ENCODE data around the gene SIK3. TPM values are rescaled to one million over a fixed set of nuclear protein-coding genes. Genes with fewer than 3 reads are reported as not detected.
"Not testable (repeated sequence)": the region's sequence is repeated elsewhere in the genome, so short reads cannot be mapped to it uniquely, and the experiment has no call there.

Gene SIK3
- total RNA-seq, 2 donors from 2014 or later = 88.7 to 111 TPM

GRCh38 chr11:117037975-117038350 is 60.3 kb downstream of the SIK3 start:
- Mint-ChIP-seq H3K4me1 (ENCODE audit: low read depth in 2 of 2) (peaks cover 45 to 47% of the 10 kb centered on the region in 2 donors), H3K27ac (peak overlapping the region; percentile 4 to 32), H3K27me3 (no peaks in the 10 kb centered on the region), H3K9me3 (no peaks in the 10 kb centered on the region), H3K4me3 (no peak overlapping the region), H3K36me3 (no peaks in the 10 kb centered on the region)
- ATAC-seq (no peak), DNase-seq (ENCODE audit: low spot score) (no peak)

- Mint-ChIP-seq H3K4me3 (no peak overlapping the region), H3K27ac (peak overlapping the region; percentile 32 to 45), H3K4me1 (ENCODE audit: low read depth in 2 of 2) (peaks cover 42 to 44% of the 10 kb centered on the region in 2 donors), H3K9me3 (no peaks in the 10 kb centered on the region), H3K36me3 (no peaks in the 10 kb centered on the region), H3K27me3 (no peaks in the 10 kb centered on the region)
- DNase-seq (ENCODE audit: low spot score) (no peak), ATAC-seq (no peak)
Measured at GRCh38 chr11:117037279-117037974, 60.8 kb downstream of the SIK3 start.

DNA sequence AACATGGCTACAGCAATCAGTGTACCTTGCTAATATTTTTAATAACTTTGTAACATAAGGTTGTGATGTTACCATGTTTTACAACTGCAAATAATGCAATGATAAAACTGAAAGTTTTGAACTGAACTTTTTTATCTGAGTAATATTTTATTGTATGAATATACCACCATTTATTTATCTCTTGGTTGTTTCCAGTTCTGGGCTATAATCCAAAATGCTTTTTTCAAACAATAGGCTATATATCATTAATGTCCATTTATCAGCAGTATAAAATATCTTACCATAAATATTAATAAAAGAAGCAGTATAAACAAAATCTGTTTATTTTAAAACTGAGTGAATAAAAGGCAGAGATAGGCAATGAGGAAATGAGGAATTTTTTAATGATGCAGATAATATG is 63.3 kb downstream of the SIK3 start:
- ATAC-seq = no peak
- DNase-seq (ENCODE audit: low spot score) = no peak
- Mint-ChIP-seq H3K4me1 (ENCODE audit: low read depth in 2 of 2) (peaks cover 27 to 32% of the 10 kb centered on the region in 2 donors), H3K27me3 (no peaks in the 10 kb centered on the region), H3K9me3 (no peaks in the 10 kb centered on the region), H3K36me3 (no peaks in the 10 kb centered on the region), H3K4me3 (no peak overlapping the region), H3K27ac (no peak overlapping the region)

GRCh38 chr11:117026593-117027330 is 71.5 kb downstream of the SIK3 start:
- H3K9me3 Mint-ChIP-seq = no peaks in the 10 kb centered on the region
- peaks cover 4% of the 10 kb centered on the region for H3K36me3 Mint-ChIP-seq
- ATAC-seq (peak; percentile 61 to 84), DNase-seq (ENCODE audit: low spot score) (no peak)
- peaks cover 51 to 59% of the 10 kb centered on the region in 2 donors for H3K4me1 Mint-ChIP-seq (ENCODE audit: low read depth in 2 of 2)
- H3K4me3 Mint-ChIP-seq = peak overlapping the region; percentile 56
- no peaks in the 10 kb centered on the region for H3K27me3 Mint-ChIP-seq
- H3K27ac Mint-ChIP-seq = peak overlapping the region; percentile 1 to 48

DNA sequence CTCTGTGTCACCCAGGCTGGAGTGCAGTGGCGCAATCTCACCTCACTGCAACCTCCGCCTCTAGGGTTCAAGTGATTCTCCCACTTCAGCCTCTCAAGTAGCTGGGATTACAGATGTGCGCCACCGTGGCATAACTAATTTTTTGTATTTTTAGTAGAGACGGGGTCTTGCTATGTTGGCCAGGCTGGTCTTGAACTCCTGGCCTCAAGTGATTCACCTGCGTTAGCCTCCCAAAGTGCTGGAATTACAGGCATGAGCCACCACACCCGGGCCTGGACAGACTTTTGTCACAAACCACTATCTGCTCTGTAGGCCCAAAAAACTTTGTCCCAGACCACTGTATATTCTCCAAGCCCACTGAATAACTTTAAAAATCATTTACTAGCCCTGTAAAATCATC is 74.5 kb downstream of the SIK3 start:
- not testable (repeated sequence) for H3K9me3 Mint-ChIP-seq; DNase-seq (ENCODE audit: low spot score); ATAC-seq; H3K36me3 Mint-ChIP-seq; H3K27me3 Mint-ChIP-seq
- peaks cover 66 to 75% of the 10 kb centered on the region in 2 donors for H3K4me1 Mint-ChIP-seq (ENCODE audit: low read depth in 2 of 2)
- H3K27ac Mint-ChIP-seq = peak overlapping the region; percentile 53 to 61
- peak overlapping the region; percentile 36 for H3K4me3 Mint-ChIP-seq

DNA sequence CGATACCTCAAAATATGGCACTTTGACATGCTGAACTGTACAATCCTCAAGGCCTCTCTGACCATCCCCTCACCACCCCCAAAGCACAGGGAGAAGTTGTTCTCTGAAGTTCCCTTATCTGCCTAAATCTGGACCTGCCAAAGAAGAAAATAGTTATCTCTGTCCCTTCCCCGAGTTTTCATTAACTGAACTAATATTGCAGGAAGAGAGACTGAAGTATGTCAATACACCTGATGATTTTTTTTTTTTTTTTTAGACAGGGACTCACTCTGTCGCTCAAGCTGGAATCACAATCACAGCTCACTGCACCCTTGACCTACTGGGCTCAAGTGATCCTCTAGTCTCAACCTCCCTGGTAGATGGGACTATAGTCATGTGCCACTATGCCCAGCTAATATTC is 75.0 kb downstream of the SIK3 start:
- H3K36me3 Mint-ChIP-seq = no peaks in the 10 kb centered on the region
- H3K9me3 Mint-ChIP-seq = no peaks in the 10 kb centered on the region
- peak overlapping the region; percentile 61 for H3K4me3 Mint-ChIP-seq
- ATAC-seq (no peak), DNase-seq (ENCODE audit: low spot score) (no peak)
- peak overlapping the region; percentile 68 to 72 for H3K27ac Mint-ChIP-seq
- H3K27me3 Mint-ChIP-seq = no peaks in the 10 kb centered on the region
- H3K4me1 Mint-ChIP-seq (ENCODE audit: low read depth in 2 of 2) = peaks cover 64 to 74% of the 10 kb centered on the region in 2 donors

DNA sequence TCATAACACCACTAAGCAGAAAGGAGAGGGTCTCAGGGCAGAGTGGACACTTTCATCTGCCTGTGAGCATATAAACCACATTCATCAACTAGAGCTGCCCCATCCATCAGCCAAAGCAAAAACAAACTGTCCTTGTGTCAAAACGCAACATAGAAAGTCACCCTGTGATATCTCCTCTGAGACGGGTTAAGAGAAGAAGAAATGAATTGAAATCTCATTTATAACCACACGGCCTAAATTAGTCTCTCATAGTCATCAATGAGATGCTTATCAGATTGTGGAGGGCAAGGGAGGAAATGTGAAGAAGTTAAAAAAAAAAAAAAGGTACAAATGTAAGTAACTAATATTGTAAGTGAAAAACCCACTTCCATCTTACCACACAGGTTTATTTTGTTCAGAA is 75.7 kb downstream of the SIK3 start:
- H3K27ac Mint-ChIP-seq = peak overlapping the region; percentile 68 to 72

DNA sequence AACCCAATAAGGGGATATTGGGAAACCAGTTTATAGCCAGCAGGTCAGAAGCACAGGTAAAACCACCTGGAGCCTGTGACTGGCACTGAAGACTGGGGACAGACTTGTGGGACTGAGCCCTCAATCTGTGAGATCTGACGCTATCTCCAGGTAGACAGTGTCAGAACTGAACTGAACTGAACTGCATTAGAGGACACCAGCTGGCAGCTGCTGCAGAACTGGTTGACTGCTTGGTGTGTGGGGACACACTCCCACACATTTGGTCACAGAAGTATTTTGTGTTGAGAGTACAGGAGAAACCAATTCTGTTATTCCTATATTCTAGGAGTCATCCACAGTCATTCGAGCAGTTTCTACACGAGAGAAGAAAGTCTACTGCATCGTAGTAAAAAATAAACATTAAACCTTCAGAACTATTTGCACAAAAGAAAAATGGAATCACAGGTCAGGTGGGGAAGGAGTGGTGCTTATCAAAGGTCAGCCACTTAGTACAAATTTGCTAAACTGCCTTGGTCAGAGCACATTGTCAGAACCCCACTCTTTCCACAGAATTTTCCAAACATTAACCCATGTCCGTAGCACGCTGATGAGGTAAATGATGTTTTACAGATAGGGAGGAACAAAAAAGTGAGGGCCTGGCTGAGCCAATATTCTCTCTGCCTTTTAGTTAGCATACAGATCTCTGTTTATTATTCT is 77.2 kb downstream of the SIK3 start:
- Mint-ChIP-seq H3K4me1 (ENCODE audit: low read depth in 2 of 2) (peaks cover 61 to 65% of the 10 kb centered on the region in 2 donors), H3K4me3 (peak overlapping the region; percentile 17), H3K27me3 (no peaks in the 10 kb centered on the region), H3K9me3 (no peaks in the 10 kb centered on the region), H3K36me3 (peaks cover 4% of the 10 kb centered on the region), H3K27ac (peak overlapping the region; percentile 53 to 65)
- DNase-seq (ENCODE audit: low spot score) (no peak), ATAC-seq (no peak)

More for the DNA sequence above, 75.7 kb downstream of the SIK3 start:
- ATAC-seq = peak; percentile 63 to 66
- no peak for DNase-seq (ENCODE audit: low spot score)
- Mint-ChIP-seq H3K4me1 (ENCODE audit: low read depth in 2 of 2) (peaks cover 64 to 73% of the 10 kb centered on the region in 2 donors), H3K36me3 (no peaks in the 10 kb centered on the region), H3K4me3 (peak overlapping the region; percentile 61), H3K9me3 (no peaks in the 10 kb centered on the region), H3K27me3 (no peaks in the 10 kb centered on the region)

DNA sequence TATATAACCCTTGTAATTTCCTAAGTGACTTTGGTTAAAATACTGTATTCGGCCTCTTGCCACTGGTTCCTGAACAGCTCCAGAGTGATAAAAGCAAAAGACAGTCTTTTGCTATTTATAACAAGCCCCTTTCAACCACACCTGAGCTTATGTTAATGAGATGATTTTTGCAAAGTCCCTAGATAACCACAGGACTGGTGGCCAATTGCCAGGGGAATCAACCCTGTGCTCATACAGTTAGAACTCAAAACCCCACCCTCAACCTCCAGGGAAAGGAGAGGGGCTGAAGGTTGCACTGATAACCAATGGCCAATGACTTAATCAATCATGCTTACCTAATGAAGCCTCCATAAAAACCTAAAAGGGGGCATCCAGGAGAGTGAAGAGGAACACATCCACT is 77.9 kb downstream of the SIK3 start:
- no peaks in the 10 kb centered on the region for H3K27me3 Mint-ChIP-seq
- H3K4me3 Mint-ChIP-seq = peak overlapping the region; percentile 17
- peak overlapping the region; percentile 53 to 65 for H3K27ac Mint-ChIP-seq
- H3K36me3 Mint-ChIP-seq = peaks cover 4% of the 10 kb centered on the region
- no peak for DNase-seq (ENCODE audit: low spot score)
- H3K9me3 Mint-ChIP-seq = no peaks in the 10 kb centered on the region
- peaks cover 59 to 63% of the 10 kb centered on the region in 2 donors for H3K4me1 Mint-ChIP-seq (ENCODE audit: low read depth in 2 of 2)
- ATAC-seq = no peak

- DNase-seq (ENCODE audit: low spot score) = no peak
- Mint-ChIP-seq H3K4me1 (ENCODE audit: low read depth in 2 of 2) (peaks cover 55 to 58% of the 10 kb centered on the region in 2 donors), H3K27me3 (no peaks in the 10 kb centered on the region), H3K9me3 (no peaks in the 10 kb centered on the region), H3K36me3 (peaks cover 4% of the 10 kb centered on the region), H3K4me3 (no peak overlapping the region), H3K27ac (peak overlapping the region; percentile 53 to 65)
- no peak for ATAC-seq
Measured at GRCh38 chr11:117019871-117020270, 78.4 kb downstream of the SIK3 start.

DNA sequence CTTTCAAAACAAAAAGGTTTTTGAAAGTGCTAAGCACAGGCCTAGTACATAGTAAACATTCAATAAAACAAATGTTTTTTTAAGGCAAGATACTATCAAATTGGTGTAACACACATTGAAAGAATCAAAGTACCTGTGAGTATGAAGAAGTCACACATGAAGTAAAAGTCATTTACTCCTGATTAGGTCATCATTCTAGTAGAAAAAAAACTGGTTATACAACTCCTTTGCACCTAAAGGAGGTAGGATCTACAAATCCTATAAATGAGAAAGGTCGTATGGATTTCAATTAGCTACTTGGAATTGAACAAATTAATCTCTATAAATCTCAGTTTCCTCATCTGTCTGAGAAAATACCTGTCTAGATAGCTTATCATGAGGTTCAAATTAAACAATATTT is 80.8 kb downstream of the SIK3 start:
- H3K4me1 Mint-ChIP-seq (ENCODE audit: low read depth in 2 of 2) = peaks cover 39 to 43% of the 10 kb centered on the region in 2 donors
- H3K4me3 Mint-ChIP-seq = no peak overlapping the region
- H3K27me3 Mint-ChIP-seq = no peaks in the 10 kb centered on the region
- ATAC-seq (no peak), DNase-seq (ENCODE audit: low spot score) (no peak)
- peak overlapping the region in 1 of 2 donors; percentile 32 for H3K27ac Mint-ChIP-seq
- H3K9me3 Mint-ChIP-seq = no peaks in the 10 kb centered on the region
- H3K36me3 Mint-ChIP-seq = peaks cover 4% of the 10 kb centered on the region

- Mint-ChIP-seq H3K4me1 (ENCODE audit: low read depth in 2 of 2) (peaks cover 40 to 45% of the 10 kb centered on the region in 2 donors), H3K36me3 (peaks cover 4% of the 10 kb centered on the region), H3K27me3 (no peaks in the 10 kb centered on the region), H3K4me3 (no peak overlapping the region), H3K27ac (no peak overlapping the region), H3K9me3 (no peaks in the 10 kb centered on the region)
- DNase-seq (ENCODE audit: low spot score) = no peak
- no peak for ATAC-seq
Measured at GRCh38 chr11:117016747-117017146, 81.5 kb downstream of the SIK3 start.

DNA sequence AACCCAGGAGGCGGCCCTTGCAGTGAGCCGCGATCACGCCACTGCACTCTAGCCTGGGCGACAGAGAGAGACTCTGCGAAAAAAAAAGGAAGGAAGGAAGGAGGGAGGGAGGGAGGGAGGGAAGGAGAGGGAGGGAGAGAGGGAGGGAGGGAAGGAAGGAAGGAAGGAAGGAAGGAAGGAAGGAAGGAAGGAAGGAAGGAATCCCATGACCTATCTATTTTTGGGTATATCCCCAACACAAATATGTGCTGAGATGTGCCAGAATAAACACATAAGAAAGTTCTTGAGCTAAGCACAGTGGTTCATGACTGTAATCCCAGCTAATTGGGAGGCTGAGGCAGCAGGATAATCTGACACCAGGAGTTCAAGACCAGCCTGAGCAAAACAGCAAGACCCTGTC is 82.0 kb downstream of the SIK3 start:
- Mint-ChIP-seq H3K4me1 (ENCODE audit: low read depth in 2 of 2) (peaks cover 38 to 47% of the 10 kb centered on the region in 2 donors), H3K27ac (no peak overlapping the region), H3K27me3 (no peaks in the 10 kb centered on the region), H3K9me3 (no peaks in the 10 kb centered on the region), H3K4me3 (no peak overlapping the region), H3K36me3 (peaks cover 4% of the 10 kb centered on the region)
- ATAC-seq (no peak), DNase-seq (ENCODE audit: low spot score) (no peak)

DNA sequence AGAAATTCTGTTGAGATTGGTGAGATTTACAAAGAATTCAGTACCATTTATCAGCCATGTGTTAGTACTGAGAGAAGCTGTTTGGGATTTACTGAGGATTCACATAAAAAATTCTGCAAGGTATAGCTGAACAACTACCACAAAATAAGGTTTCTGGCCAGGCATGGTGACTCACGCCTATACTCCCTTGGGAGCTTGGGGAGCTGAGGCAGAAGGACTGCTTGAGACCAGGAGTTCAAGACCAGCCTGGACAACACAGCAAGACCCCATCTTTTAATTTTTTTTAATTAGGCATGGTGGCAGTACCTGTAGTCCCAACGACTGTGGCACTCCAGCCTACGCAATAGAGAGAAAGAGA is 86.7 kb downstream of the SIK3 start:
- Mint-ChIP-seq H3K4me1 (ENCODE audit: low read depth in 2 of 2) (peaks cover 20 to 31% of the 10 kb centered on the region in 2 donors), H3K9me3 (no peaks in the 10 kb centered on the region), H3K27ac (peak overlapping the region; percentile 6 to 66), H3K36me3 (peaks cover under 1% of the 10 kb centered on the region), H3K4me3 (peak overlapping the region; percentile 56), H3K27me3 (no peaks in the 10 kb centered on the region)
- peak; percentile 76 to 78 for ATAC-seq
- no peak for DNase-seq (ENCODE audit: low spot score)

All from natural killer cell treated with Interleukin-12 subunit alpha and Interleukin-12 subunit beta and Interleukin-15 and Interleukin-18, amount 100 ng/mL, for 72 hours (primary cell).